IMR-90 (cell line): ENCODE results near the gene UBASH3B. TPM values are rescaled to one million over a fixed set of nuclear protein-coding genes. Genes with fewer than 3 reads are reported as not detected.

ENCODE experiments used
- ATAC-seq: fragments of 200-7000 bp; cut with Tn5 transposase; 2 replicates; pipeline ENCODE4 v1.9.1; 2020; ENCODE audit warnings: low read depth, mild to moderate bottlenecking, moderate library complexity
- BruUV-seq: library from RNA; stranded (reverse); fragments of 400-500 nt; replicated peaks from 2 replicates; lab custom pipeline; 2021; lab: Mats Ljungman, UMichigan
- CTCF ChIA-PET: fragments of 300-600 bp; formaldehyde crosslinking; extraction: SDS; loops from one replicate; lab custom pipeline; 2021; ENCODE audit warnings: antibody characterized with exemption; lab: Yijun Ruan, JAX
- POLR2A ChIA-PET: fragments of 300-600 bp; sonication (Branson Sonifier 250); formaldehyde crosslinking; loops from one replicate; lab custom pipeline; 2022; ENCODE audit warnings: antibody characterized with exemption; ENCODE audit not compliant: unreplicated experiment; lab: Charles Lee
- DNase-seq: peaks from one replicate; pipeline ENCODE4 v3.0.0; 2013
- H2AFZ ChIP-seq: replicated peaks from 2 replicates; pipeline ENCODE3; 2013; ENCODE audit warnings: low read length, mild to moderate bottlenecking; ENCODE audit not compliant: poor library complexity
- H2AK5ac ChIP-seq: 2 replicates; pipeline ENCODE4 v1.6.1; 2013; ENCODE audit warnings: low read depth, low read length, inconsistent platforms
- H2AK9ac ChIP-seq: replicated peaks from 2 replicates; pipeline ENCODE3; 2013; ENCODE audit warnings: mild to moderate bottlenecking, low read depth, low read length, moderate library complexity; ENCODE audit not compliant: poor library complexity
- H2BK120ac ChIP-seq: 2 replicates; pipeline ENCODE4 v1.6.1; 2013; ENCODE audit warnings: low read depth, low read length, inconsistent platforms
- H2BK15ac ChIP-seq: 3 replicates; pipeline ENCODE4 v1.6.1; 2013; ENCODE audit warnings: low read depth, low read length, inconsistent platforms
- H2BK20ac ChIP-seq: 2 replicates; pipeline ENCODE4 v1.6.1; 2013; ENCODE audit warnings: low read depth, mild to moderate bottlenecking, inconsistent platforms, low read length, moderate library complexity
- H2BK5ac ChIP-seq: 2 replicates; pipeline ENCODE4 v1.6.1; 2013; ENCODE audit warnings: mild to moderate bottlenecking, low read depth, low read length, inconsistent platforms; ENCODE audit not compliant: poor library complexity, severe bottlenecking
- H3K14ac ChIP-seq: replicated peaks from 2 replicates; pipeline ENCODE4 v1.6.1; 2013; ENCODE audit warnings: low read depth, low read length, inconsistent platforms
- H3K18ac ChIP-seq: 2 replicates; pipeline ENCODE4 v1.6.1; 2013; ENCODE audit warnings: low read depth, low read length, control low read depth
- H3K23ac ChIP-seq: 2 replicates; pipeline ENCODE4 v1.6.1; 2013; ENCODE audit warnings: low read depth, low read length, inconsistent platforms
- H3K27ac ChIP-seq: 2 replicates; pipeline ENCODE4 v1.5.1; 2013; ENCODE audit warnings: mild to moderate bottlenecking, control low read depth, low read length; ENCODE audit not compliant: insufficient read depth
- H3K27me3 ChIP-seq: 2 replicates; pipeline ENCODE4 v1.6.1; 2013; ENCODE audit warnings: low read length; ENCODE audit not compliant: control insufficient read depth, insufficient read depth
- H3K36me3 ChIP-seq: 2 replicates; pipeline ENCODE4 v1.6.1; 2013; ENCODE audit warnings: low read length, mixed read lengths; ENCODE audit not compliant: control insufficient read depth, insufficient read depth
- H3K4ac ChIP-seq: 2 replicates; pipeline ENCODE4 v1.6.1; 2013; ENCODE audit warnings: low read depth, low read length, inconsistent platforms
- H3K4me1 ChIP-seq: 2 replicates; pipeline ENCODE4 v1.6.1; 2013; ENCODE audit warnings: low read length, mixed read lengths; ENCODE audit not compliant: control insufficient read depth, insufficient read depth
- H3K4me2 ChIP-seq: 2 replicates; pipeline ENCODE4 v1.6.1; 2013; ENCODE audit warnings: low read depth, mild to moderate bottlenecking, control low read depth, low read length, moderate library complexity
- H3K4me3 ChIP-seq: 2 replicates; pipeline ENCODE4 v1.5.1; 2013; ENCODE audit warnings: low read depth, mild to moderate bottlenecking, control low read depth, low read length, moderate library complexity; ENCODE audit not compliant: insufficient read depth
- H3K56ac ChIP-seq: 2 replicates; pipeline ENCODE4 v1.6.1; 2013; ENCODE audit warnings: low read length, inconsistent platforms; ENCODE audit not compliant: insufficient read depth; ENCODE audit errors: extremely low read depth
- H3K79me1 ChIP-seq, 2 experiments: 2 replicates each; pipeline ENCODE4 v1.6.1; 2013; ENCODE audit warnings: low read length in 2 of 2, inconsistent platforms in 1 of 2, low read depth in 1 of 2
- H3K9ac ChIP-seq: 2 replicates; pipeline ENCODE4 v1.6.1; 2013; ENCODE audit warnings: low read depth, low read length, control low read depth
- H3K9me1 ChIP-seq: 2 replicates; pipeline ENCODE4 v1.6.1; 2013; ENCODE audit warnings: low read length, inconsistent platforms; ENCODE audit not compliant: insufficient read depth
- H3K9me3 ChIP-seq: 2 replicates; pipeline ENCODE4 v1.6.1; 2013; ENCODE audit warnings: low read length; ENCODE audit not compliant: control insufficient read depth, insufficient read depth
- H4K20me1 ChIP-seq: 2 replicates; pipeline ENCODE4 v1.6.1; 2013; ENCODE audit warnings: low read length, inconsistent platforms; ENCODE audit not compliant: insufficient read depth
- H4K5ac ChIP-seq: 2 replicates; pipeline ENCODE4 v1.6.1; 2013; ENCODE audit warnings: mild to moderate bottlenecking, low read depth, low read length, control low read depth
- H4K8ac ChIP-seq, 2 experiments: 2 replicates each; pipeline ENCODE4 v1.6.1; 2013; ENCODE audit warnings: low read depth in 2 of 2, low read length in 2 of 2, control low read depth in 1 of 2, inconsistent platforms in 1 of 2
- H4K91ac ChIP-seq: 2 replicates; pipeline ENCODE4 v1.6.1; 2013; ENCODE audit warnings: low read depth, low read length, inconsistent platforms; ENCODE audit not compliant: insufficient read depth
- BHLHE40 ChIP-seq: fragments of 150-350 bp; IDR thresholded peaks from 2 replicates; pipeline ENCODE4 v1.6.1; 2016; ENCODE audit warnings: mild to moderate bottlenecking, low read depth, low read length
- FOS ChIP-seq: fragments of 150-350 bp; IDR thresholded peaks from 2 replicates; pipeline ENCODE4 v1.6.1; 2016; ENCODE audit warnings: low read depth, low read length
- MXI1 ChIP-seq: IDR thresholded peaks from 2 replicates; pipeline ENCODE4 v1.6.1; 2012; ENCODE audit warnings: low read depth, mild to moderate bottlenecking, low read length, moderate library complexity, borderline replicate concordance
- RCOR1 ChIP-seq: IDR thresholded peaks from 2 replicates; pipeline ENCODE4 v1.6.1; 2012; ENCODE audit warnings: mild to moderate bottlenecking, low read length, improper control_type of control experiment; ENCODE audit not compliant: insufficient replicate concordance
- RFX5 ChIP-seq: IDR thresholded peaks from 2 replicates; pipeline ENCODE4 v1.8.0; 2012; ENCODE audit warnings: low read depth, mild to moderate bottlenecking, low read length, moderate library complexity
- SMC3 ChIP-seq: fragments of 150-350 bp; IDR thresholded peaks from 2 replicates; pipeline ENCODE4 v1.6.1; 2016; ENCODE audit warnings: low read depth, mild to moderate bottlenecking, antibody characterized with exemption, low read length, moderate library complexity
- WGBS, 2 experiments: methylation state at CpG; one replicate each; pipeline versions ENCODE4 v1.1.5 to v1.1.7; 2013; ENCODE audit warnings: missing lambda C conversion rate in 2 of 2; ENCODE audit not compliant: insufficient read length in 1 of 2; ENCODE audit errors: extremely low coverage in 2 of 2; 5-methylcytosine and 5-hydroxymethylcytosine counted together
- dilution Hi-C: fragments of 300-500 bp; cut with HindIII; formaldehyde crosslinking; loops from one replicate; pipeline ENCODE4 v1.14.3; 2018; ENCODE audit warnings: low sequenced_read_pairs; ENCODE audit not compliant: unreplicated experiment
- in situ Hi-C: fragments of 300-500 bp; cut with MboI; formaldehyde crosslinking; loops from 3 replicates; pipeline ENCODE4 v1.14.3; 2019; ENCODE audit warnings: low sequenced_read_pairs, inconsistent platforms, mixed read lengths
- intact Hi-C: fragments of 100-400 bp; cut with micrococcal nuclease; formaldehyde crosslinking; loops from 2 replicates; pipeline ENCODE4 v1.10.0; 2022
- polyA plus RNA-seq, 3 experiments: library from polyadenylated mRNA; depleted of rRNA; stranded (reverse); fragments of >200 nt; gene quantifications; 2 replicates each; pipeline ENCODE4 v1.2.3, GENCODE V29; 2012; ENCODE audit warnings: low replicate concordance in 1 of 3
- total RNA-seq: library from RNA; depleted of rRNA; stranded (reverse); fragments of >200 nt; gene quantifications from 2 replicates; pipeline ENCODE4 v1.2.3, GENCODE V29; 2012
- TF ChIP-seq, protein P1 (sequence below): fragments of 150-350 bp; IDR thresholded peaks from 2 replicates; pipeline ENCODE4 v1.6.1; 2017; ENCODE audit warnings: mild to moderate bottlenecking, antibody characterized with exemption, low read length, low read depth
- TF ChIP-seq, protein P2 (sequence below): fragments of 150-350 bp; IDR thresholded peaks from 2 replicates; pipeline ENCODE4 v1.6.1; 2016; ENCODE audit warnings: low read depth, mild to moderate bottlenecking, low read length, moderate library complexity, borderline replicate concordance

UBASH3B gene
- total and polyA plus RNA-seq, 2 of the 4 experiments (the other 2 are of a cell fraction): 27.2 to 48.0 TPM

GRCh38 chr11:122813894-122814270, 158.4 kb downstream of the UBASH3B start:
- H2AK5ac ChIP-seq: no peak overlapping the region
- no peak overlapping the region for H4K91ac ChIP-seq
- dilution Hi-C loops (no loop called here), intact Hi-C loops (no loop called here), in situ Hi-C loops (no loop called here)
- no peak overlapping the region for H3K23ac ChIP-seq
- DNase-seq (no peak), ATAC-seq (no peak)
- no peak overlapping the region for H2BK15ac ChIP-seq
- no peak overlapping the region for H3K27ac ChIP-seq
- H3K14ac ChIP-seq: no peak overlapping the region
- no peak overlapping the region for H3K56ac ChIP-seq
- no peaks in the 10 kb centered on the region for H3K9me3 ChIP-seq
- WGBS, 2 experiments: no CpG with 5 or more reads among the region's 1 CpG
- no peak overlapping the region for H3K18ac ChIP-seq
- TF ChIP-seq RCOR1: no peak
- TF ChIP-seq SMC3: no peak
- no peak for TF ChIP-seq RFX5
- TF ChIP-seq BHLHE40: no peak
- TF ChIP-seq MXI1: no peak
- no peak for TF ChIP-seq FOS
- TF ChIP-seq, protein P1, sequence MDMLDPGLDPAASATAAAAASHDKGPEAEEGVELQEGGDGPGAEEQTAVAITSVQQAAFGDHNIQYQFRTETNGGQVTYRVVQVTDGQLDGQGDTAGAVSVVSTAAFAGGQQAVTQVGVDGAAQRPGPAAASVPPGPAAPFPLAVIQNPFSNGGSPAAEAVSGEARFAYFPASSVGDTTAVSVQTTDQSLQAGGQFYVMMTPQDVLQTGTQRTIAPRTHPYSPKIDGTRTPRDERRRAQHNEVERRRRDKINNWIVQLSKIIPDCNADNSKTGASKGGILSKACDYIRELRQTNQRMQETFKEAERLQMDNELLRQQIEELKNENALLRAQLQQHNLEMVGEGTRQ: no peak
- TF ChIP-seq, protein P2, sequence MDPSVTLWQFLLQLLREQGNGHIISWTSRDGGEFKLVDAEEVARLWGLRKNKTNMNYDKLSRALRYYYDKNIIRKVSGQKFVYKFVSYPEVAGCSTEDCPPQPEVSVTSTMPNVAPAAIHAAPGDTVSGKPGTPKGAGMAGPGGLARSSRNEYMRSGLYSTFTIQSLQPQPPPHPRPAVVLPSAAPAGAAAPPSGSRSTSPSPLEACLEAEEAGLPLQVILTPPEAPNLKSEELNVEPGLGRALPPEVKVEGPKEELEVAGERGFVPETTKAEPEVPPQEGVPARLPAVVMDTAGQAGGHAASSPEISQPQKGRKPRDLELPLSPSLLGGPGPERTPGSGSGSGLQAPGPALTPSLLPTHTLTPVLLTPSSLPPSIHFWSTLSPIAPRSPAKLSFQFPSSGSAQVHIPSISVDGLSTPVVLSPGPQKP: no peak
- no peaks in the 10 kb centered on the region for H3K9me1 ChIP-seq
- H3K27me3 ChIP-seq: no peaks in the 10 kb centered on the region
- no peak overlapping the region for H2AFZ ChIP-seq
- no peak overlapping the region for H4K5ac ChIP-seq
- H3K4me1 ChIP-seq: no peaks in the 10 kb centered on the region
- H3K36me3 ChIP-seq: peaks cover 4% of the 10 kb centered on the region
- no peak overlapping the region for H3K4me3 ChIP-seq
- no peak overlapping the region for H2AK9ac ChIP-seq
- ChIA-PET POLR2A (no interaction called here), CTCF (interaction anchor here (0.9 to 1.3 kb wide), 3 partner anchors 18 to 177 kb away, joined by 3 read pairs; no protein-coding TSS in a partner anchor)
- H3K79me1 ChIP-seq: no peaks in the 10 kb centered on the region
- H4K8ac ChIP-seq: no peak overlapping the region
- BruUV-seq: no TSS peak
- H2BK5ac ChIP-seq: no peak overlapping the region
- H3K4me2 ChIP-seq: no peak overlapping the region
- H3K4ac ChIP-seq: no peak overlapping the region
- no peak overlapping the region for H2BK120ac ChIP-seq
- H2BK20ac ChIP-seq: no peak overlapping the region
- H3K9ac ChIP-seq: no peak overlapping the region
- no peaks in the 10 kb centered on the region for H4K20me1 ChIP-seq
